Sigmoid colon (tissue), 3 donors: ENCODE results near the gene TMEM45B.

Source experiments
- POLR2A ChIP-seq, 2 donors: fragments of 450-650 bp; IDR thresholded peaks; one replicate each; pipeline ENCODE4 v1.6.1; 2016; ENCODE audit warnings: antibody characterized with exemption in 2 of 2, mild to moderate bottlenecking in 2 of 2, moderate library complexity in 2 of 2
- TF ChIP-seq, protein P1 (sequence below), 4 experiments: fragments of 450-650 bp in 3 of 4; fragments of 200-600 bp in 1 of 4; IDR thresholded peaks; one replicate each; pipeline ENCODE4 v1.5.1; 2016 to 2019; ENCODE audit warnings: antibody characterized with exemption in 4 of 4, mild to moderate bottlenecking in 3 of 4, moderate library complexity in 2 of 4

DNA sequence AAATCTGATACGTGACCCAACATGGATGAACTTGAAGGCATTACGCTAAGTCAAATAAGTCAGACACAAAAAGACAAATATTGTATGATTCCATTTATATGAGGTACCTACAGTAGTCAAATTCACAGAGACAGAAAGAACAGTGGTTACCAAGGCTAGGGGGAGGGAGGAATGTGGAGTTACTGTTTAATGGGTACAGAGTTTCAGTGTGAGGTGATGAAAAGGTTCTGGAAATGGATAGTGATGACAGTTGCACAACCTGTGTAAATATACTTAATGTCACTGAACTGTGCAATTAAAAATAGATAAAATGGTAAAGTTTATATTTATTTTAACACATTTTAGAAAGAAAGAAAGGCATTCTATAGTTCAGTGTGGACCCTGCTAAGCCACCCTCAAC is 24.1 kb upstream of the TMEM45B start:
- TF ChIP-seq, protein P1, sequence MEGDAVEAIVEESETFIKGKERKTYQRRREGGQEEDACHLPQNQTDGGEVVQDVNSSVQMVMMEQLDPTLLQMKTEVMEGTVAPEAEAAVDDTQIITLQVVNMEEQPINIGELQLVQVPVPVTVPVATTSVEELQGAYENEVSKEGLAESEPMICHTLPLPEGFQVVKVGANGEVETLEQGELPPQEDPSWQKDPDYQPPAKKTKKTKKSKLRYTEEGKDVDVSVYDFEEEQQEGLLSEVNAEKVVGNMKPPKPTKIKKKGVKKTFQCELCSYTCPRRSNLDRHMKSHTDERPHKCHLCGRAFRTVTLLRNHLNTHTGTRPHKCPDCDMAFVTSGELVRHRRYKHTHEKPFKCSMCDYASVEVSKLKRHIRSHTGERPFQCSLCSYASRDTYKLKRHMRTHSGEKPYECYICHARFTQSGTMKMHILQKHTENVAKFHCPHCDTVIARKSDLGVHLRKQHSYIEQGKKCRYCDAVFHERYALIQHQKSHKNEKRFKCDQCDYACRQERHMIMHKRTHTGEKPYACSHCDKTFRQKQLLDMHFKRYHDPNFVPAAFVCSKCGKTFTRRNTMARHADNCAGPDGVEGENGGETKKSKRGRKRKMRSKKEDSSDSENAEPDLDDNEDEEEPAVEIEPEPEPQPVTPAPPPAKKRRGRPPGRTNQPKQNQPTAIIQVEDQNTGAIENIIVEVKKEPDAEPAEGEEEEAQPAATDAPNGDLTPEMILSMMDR (IDR thresholded peaks at IDR 0.05), result no peak
- TF ChIP-seq POLR2A (IDR thresholded peaks at IDR 0.05), result no peak
